Sciatic nerve (tissue), 2 donors: ENCODE results near the gene CHAMP1. TPM values are rescaled to one million over a fixed set of nuclear protein-coding genes. Genes with fewer than 3 reads are reported as not detected.

Source experiments
- ATAC-seq: fragments of 200-7000 bp; cut with Tn5 transposase; one replicate; pipeline ENCODE4 v1.9.1; 2020; ENCODE audit warnings: mild to moderate bottlenecking, moderate library complexity
- DNase-seq: peaks from one replicate; pipeline ENCODE4 v3.0.0-alpha.2; 2020; ENCODE audit warnings: low spot score
- intact Hi-C: fragments of 100-400 bp; cut with DNase I; formaldehyde crosslinking; loops from one replicate; pipeline ENCODE4 v1.14.2; 2022
- total RNA-seq: library from RNA; stranded (reverse); fragmentation: NEBNext Ultra II Directional; extraction: Animal tissue kit (Norgen Biotek cat#: 25700); gene quantifications from one replicate; pipeline ENCODE4 v1.2.1, GENCODE V29; 2021
- donor health status: DM: no; HTN: no; CAD: no.
- donor health status: DM: no; HTN: no; CAD: no.

Gene CHAMP1
- total RNA-seq, 1 donor from 2014 or later = 19.2 TPM

DNA sequence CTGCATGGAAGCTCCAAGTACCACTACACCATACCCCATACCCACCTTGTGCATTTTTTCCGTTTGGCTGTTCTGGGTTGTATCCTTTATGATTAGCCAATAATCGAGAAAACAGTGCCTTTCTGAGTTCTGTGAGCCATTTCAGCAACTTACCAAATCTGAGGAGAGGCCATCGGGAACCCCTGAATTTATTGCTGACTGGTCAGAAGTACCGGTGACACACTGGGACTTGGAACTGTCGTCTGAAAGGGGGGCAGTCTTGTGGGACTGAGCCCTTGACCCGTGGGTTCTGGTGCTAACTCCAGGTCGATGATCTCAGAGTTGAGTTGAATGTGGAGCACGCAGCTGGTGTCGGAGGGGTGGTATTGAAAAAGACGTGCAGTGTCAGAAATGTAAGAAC is 17.9 kb upstream of the CHAMP1 start:
- DNase-seq = no peak
- intact Hi-C loops = no loop called here

DNA sequence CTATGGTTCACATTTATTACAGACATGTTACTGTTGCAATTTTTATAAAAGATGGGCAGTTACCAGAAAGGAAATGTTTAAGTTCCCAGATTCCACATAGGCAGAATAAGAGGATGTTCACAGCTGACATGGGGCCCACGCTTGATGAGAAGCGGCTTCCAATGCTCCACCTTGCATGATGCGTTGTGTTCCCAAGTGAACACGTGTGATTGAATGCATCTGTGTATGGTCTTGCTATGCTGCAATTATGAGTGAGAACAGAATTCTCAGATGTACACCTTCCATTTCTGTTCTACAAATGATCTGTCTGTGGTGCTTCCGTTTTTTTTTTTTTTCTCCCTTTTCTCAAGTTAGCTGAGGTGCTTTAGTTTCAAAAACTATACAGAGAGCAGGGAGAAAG is 17.4 kb upstream of the CHAMP1 start:
- intact Hi-C loops = no loop called here
- no peak for ATAC-seq
- DNase-seq = no peak

More for the DNA sequence above, 17.9 kb upstream of the CHAMP1 start:
- ATAC-seq = no peak

DNA sequence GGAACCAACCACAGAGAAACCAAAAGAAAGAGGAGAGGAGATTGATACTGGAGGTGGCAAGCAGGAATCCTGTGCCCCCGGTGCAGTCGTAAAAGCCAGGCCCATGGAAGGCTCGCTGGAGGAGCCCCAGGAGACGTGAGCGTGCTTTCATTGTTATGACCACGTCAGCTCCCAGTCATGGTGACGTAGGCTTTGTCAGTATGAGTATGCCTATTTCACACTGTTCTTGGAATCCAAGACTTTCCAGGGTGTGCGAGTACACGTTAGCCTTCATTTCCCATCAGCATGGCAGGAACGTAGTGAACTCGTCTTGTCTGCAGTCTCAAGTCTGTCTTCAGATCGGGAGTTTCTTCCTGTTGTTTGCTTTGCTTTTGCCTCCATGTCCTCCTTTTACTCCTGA is 15.4 kb upstream of the CHAMP1 start:
- DNase-seq = no peak
- ATAC-seq = no peak
- intact Hi-C loops = no loop called here

DNA sequence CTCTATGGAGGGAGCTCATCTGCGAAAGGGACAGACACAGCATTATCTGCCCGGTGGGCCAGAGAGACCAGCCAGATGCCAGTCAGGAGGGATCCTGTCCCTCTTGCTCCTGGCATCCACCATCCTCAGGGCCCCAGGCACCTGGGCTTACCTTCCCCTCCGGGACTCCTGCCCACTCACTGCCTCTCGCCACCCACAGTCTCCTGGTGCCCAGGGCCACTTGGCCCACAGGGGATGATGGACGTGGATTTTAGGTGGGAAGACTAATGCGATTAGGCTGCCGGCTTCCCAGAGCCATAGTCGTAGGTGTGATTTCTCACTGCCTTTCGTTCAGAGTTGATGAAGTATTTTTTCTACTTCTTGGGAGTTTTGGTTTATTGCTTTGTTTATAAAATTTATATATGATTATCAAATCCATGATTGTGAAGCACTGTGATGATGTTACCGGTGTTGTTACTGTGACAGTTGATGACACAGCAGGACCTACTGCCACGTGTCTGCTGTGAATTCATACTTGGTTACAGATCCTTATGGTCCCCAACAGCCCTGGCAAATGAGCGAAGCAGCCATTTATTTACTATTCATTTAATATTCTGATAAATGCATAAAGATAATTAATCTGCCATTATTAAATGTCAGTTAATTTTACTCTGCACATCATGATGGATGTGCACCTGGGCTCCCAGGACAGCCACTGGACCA is 14.5 kb upstream of the CHAMP1 start:
- intact Hi-C loops = no loop called here
- DNase-seq (no peak), ATAC-seq (no peak)

DNA sequence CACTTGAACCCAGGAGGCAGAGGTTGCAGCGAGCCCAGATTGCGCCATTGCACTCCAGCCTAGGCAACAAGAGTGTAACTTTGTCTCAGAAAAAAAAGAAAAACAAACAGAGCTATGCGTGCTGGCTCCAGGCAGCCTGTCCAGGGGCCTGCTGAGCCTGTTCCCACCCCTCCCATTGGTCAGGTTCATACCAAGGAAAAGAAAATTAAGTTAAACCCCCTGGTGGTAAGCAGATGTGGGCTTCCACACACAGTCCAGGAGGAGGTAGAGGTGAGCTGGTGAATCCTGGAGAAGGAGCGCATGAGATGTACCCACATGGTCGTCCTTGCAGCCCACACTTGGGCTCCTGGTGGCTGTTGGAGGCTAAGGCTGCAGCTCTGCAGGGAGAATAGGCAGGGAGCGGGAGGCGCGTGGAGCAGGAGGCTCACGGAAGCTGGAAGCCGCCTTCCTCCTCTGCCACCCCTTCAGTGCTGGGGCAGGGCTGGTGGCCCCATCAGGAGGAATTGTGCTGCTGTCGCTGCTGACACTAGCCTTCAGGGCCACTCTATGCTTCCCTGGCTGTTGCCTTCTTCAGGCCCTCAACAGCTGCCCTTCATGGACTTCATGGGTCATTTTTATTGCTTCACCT is 10.5 kb upstream of the CHAMP1 start:
- intact Hi-C loops = no loop called here
- DNase-seq = no peak

DNA sequence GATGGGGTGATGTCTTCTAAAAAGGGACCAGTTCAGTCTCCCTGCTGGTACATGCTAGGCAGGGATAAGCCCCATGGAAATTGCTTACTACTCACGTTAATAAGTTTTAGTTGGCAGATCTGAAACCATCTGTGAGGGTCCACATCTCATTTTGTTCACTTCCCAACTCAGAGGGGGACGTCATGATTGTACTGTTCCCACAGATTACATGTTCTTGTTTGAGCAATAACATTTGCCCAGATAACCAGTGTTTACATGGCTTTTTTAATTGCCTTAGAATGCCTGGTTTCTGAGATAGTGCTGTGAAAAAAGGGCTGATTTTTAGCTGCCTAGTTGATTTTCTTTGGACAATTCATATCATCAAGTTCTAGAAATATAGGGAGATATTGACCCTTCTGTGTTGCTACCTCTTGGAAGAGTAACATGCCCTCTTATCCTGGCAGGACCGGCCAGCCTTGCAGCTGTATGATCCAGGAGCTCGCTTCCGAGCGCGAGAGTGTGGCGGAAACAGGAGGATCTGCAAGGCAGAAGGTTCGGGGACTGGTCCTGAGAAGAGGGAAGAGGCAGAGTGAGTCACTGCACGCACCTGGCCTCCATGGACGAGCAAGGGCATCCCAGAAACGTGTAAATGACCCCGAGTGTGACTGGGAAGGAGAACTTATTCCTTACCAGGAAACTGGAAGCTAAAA is 9.8 kb upstream of the CHAMP1 start:
- intact Hi-C loops = no loop called here
- DNase-seq (no peak), ATAC-seq (no peak)

More for the DNA sequence above, 10.5 kb upstream of the CHAMP1 start:
- no peak for ATAC-seq

DNA sequence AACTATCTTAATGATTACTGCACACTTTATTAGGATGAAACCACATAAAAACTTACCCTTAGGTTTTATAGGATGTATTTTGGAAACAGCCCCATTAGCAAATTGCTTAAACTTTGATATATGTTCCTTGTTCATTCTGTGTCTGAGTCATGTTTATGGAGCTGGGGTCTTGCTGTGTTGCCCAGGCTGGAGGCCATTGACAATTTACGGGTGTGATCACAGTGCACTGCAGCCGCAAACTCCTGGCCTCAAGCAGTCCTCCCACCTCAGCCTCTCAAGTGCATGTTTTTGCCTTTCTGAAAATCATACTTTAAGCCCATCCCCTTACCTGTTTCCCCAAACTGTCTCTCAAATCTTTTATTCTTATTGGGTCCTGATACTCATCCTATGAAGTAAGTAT is 5.2 kb upstream of the CHAMP1 start:
- no peak for DNase-seq
- intact Hi-C loops = no loop called here

DNA sequence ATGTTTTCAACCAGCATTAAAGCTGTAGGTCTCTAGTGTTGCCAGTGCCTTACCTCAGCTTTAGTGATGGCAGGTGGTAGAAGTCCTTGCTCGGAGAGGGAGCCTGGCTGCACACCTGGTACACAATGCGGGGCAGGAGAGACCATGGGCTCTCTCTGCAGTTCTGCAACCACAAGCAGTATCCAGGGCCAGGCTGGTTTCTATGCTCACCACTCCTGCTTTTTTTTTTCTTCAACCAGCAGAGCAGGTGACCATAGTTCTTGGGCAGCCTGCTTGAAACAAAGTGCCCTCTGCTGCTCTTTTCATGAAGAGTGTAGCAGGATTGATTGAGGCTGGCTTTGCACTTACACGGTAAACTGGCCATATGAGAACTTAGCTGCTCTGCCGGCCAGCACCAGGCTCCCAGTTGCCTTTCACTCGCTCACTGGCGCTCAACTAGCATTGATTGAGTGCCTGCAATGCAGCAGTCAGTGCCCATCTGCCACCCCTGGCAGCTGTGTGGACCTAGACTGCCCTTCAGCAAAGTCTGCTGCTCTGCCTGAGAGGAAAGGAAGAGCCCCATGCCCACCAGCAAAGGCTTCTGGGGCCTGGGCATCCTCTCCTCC is 4.4 kb upstream of the CHAMP1 start:
- intact Hi-C loops = no loop called here
- DNase-seq (no peak), ATAC-seq (no peak)

More for the DNA sequence above, 5.2 kb upstream of the CHAMP1 start:
- ATAC-seq = no peak

DNA sequence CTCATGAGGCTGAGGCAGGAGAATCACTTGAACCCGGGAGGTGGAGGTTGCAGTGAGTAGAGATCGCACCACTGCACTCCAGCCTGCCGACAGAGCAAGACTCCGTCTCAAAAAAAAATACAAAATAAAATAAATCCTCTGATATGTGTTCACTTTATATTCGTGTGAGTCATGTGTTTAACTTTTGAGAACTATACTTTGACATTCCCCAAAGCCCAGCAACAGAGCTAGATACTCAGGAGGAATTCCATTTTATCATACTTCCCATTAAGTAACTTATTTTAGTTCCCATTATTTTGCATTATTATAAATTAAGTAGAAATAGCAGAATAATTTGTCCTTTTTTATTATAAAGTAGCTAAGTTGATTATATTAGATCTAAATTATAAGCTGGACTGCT is 3.3 kb upstream of the CHAMP1 start:
- ATAC-seq (no peak), DNase-seq (no peak)
- intact Hi-C loops = no loop called here

DNA sequence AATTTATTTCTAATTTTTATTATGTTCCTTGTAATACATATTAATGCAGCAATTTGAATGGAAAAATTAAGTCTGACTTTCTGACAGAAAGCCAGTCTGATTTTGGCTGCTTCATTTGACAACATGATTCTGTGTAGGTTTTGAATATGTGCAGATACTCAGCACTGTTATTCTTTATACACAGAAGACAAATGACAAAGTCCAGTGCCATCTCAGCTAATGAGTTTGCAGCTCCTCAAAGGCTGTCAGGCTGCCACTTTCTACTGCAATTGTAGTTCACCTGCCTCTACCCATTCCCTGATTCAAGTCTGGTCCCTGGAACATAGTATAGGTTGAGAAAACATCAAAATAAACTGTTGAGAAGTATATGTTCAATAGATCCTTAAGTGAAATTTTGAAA is 2.9 kb upstream of the CHAMP1 start:
- ATAC-seq = no peak
- no peak for DNase-seq
- intact Hi-C loops = no loop called here

DNA sequence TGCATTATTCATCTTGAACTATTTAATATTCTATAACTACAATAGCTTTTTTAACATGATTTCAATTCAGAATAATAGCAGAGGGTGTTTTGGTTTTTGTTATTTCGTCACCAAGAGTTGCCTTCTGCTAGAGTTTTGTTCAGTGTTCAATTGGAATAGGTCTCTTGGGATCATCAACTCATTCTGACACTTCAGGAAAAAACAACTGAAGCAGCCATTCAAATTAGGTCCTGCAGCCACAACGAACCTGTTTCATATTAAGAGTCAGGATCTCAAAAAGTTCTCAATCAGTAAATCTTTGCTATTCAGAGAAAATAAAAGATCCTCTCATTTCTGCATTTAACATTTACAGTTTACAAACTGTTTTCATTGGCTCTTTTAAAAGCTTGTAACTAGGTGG is 2.4 kb upstream of the CHAMP1 start:
- DNase-seq (no peak), ATAC-seq (no peak)
- intact Hi-C loops = no loop called here

DNA sequence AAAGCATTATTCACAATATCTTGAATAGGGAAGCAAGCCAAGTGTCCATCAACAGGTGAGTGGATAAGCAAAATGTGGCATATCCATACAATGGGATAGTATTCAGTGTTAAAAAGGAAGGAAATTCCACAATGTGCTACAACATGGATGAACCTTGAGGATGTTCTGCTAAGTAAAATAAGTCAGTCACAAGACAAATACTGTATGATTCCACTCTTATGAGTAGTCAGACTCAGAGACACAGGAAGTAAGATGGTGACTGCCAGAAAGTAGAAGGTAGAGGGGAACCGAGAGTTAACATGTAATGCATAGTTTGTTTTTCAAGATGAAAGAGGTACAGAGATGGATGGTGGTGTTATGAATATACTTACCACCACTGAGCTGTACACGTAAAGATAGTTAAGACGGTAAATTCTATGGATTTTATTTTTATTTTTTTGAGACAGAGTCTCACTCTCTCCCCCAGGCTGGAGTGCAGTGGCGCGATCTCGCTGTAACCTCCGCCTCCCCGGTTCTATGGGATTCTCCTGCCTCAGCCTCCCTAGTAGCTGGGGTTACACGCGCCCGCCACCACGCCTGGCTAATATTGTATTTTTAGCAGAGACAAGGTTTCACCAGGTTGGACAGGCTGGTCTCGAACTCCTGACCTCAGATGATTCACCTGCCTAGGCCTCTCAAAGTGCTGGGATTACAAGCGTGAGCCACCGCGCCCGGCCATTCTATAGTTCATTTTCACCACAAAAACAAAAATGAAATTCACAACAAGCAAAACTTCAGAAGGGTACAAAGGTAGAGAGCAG is 1.0 kb upstream of the CHAMP1 start:
- no peak for DNase-seq
- ATAC-seq = no peak
- intact Hi-C loops = no loop called here

DNA sequence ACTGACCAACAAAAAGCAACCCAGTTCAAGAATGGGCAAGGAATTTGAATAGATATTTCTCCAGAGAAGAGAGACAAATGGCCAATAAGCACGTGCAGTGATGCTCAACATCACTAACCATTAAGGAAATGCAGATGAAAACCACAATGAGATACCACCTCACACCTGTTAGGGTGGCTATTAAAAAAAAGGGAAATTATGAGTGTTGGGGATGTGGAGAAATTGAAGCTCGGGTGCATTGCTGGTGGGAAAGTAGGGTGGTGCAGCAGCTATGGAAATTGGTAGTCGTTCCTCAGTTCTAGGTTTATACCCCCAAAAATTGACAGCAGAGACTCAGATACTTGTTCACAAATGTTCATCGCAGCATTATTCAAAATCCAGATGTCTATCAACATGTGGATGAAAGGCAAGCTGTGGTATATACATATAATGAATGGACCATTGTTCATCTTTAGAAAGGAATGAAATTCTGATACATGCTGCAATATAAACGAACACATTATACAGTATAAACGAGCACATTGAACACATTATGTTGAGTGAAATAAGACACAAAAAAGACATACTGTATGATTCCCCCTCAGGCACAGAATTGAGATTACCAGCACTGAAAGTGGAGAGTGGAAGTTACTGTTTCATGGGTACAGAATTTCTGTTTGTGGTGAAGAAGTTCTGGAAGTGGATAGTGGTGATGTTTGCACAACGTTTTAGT is 927 bp downstream of the CHAMP1 start:
- no peak for ATAC-seq
- intact Hi-C loops = no loop called here
- DNase-seq = no peak

DNA sequence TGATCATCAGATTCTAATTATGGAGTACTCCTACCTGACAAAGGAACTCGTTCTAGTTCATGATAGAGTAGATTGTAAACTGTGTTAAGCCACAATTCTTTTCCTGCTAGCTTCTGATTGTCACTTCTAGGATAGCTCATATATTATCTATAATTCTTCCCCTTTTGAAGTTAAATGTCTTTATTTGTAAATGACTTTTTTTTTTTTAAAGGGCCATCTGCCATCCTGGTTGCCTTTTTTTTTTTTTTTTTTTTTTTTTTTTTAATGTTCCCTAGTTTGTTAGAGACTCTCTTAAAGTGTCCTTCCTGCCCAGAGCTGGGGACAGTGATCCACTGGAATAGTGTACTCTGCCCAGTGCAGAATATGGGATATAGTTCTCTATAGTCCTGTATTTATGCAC is 4.3 kb downstream of the CHAMP1 start:
- intact Hi-C loops = no loop called here
- ATAC-seq = no peak
- no peak for DNase-seq

DNA sequence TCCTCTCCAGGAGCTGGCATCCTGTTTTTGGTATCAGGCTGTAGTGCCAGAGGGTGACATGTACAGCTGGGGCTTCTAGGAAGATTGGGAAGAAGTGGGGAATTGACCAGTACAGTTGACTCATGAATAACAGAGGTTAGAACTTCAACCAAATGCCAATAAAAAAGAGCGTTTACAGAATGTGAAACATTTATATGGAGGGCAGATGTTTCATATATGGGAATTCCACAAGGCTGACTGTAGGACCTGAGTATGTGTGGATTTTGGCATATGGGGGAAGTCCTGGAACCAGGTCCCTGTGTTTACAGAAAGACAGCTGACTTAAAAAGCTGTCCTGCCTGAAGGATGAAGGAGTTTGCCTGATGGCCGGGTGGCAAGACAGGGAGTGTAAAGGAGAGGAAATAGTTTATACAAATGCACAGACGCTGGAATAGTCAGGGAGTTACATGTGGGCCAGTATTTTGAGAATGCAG is 5.2 kb downstream of the CHAMP1 start:
- intact Hi-C loops = no loop called here
- no peak for ATAC-seq
- no peak for DNase-seq

DNA sequence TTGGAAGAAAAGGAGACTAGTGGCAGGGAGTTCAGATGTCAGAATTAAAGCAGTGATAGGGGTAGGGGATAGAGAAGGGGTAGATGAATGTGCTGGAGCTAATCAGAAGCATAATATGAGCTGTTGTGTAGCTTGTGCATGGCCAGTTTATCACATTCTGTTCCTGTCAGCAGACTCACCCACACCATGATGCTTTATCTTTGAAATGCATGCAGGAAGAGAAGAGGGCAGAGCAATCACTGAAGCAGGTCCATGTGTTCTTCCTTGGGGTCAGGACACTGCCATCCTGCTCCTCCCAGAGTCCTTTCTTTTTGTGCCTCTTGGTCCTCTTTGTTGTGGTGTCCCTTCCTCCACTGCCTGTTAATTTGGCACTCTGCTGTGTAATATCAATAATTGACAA is 5.8 kb downstream of the CHAMP1 start:
- ATAC-seq (no peak), DNase-seq (no peak)
- intact Hi-C loops = no loop called here

DNA sequence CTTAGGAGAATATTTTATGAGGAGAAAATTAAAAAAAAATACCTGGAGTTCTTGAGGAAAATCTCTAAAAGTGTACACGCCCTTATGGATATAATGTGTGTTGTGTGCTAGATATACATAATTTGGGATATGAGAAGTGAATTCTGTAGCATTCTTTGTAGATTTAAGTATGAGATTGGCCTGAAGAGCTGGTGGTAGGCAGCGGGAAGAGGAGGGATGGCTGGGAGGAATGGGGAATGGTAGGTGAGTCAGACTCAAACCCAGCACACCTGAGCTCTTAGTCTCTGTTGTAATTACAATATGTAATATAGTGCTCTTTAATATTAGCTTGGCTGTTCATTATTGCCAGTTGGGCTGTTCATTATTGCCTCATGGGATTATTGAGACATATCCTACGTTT is 7.0 kb downstream of the CHAMP1 start:
- DNase-seq = no peak
- no peak for ATAC-seq
- intact Hi-C loops = no loop called here

DNA sequence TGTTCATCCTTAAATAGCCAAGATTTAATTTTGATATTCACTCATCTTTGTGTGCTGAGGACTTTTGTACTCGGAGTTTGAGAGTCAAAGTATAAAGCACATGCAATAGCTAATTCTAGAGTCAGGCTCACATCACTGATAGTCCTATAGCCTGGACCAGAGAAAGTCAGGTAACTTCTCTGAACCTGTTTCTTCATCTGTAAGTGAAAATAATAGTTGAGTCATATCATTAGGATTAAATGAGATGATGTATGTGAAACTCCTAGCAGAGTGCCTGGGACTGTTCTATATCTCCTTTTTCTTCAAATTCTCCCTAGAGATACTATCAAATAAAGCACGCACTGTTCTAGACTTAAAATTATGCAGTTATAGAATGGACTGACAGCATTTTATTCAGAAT is 9.0 kb downstream of the CHAMP1 start:
- ATAC-seq (no peak), DNase-seq (no peak)
- intact Hi-C loops = no loop called here

DNA sequence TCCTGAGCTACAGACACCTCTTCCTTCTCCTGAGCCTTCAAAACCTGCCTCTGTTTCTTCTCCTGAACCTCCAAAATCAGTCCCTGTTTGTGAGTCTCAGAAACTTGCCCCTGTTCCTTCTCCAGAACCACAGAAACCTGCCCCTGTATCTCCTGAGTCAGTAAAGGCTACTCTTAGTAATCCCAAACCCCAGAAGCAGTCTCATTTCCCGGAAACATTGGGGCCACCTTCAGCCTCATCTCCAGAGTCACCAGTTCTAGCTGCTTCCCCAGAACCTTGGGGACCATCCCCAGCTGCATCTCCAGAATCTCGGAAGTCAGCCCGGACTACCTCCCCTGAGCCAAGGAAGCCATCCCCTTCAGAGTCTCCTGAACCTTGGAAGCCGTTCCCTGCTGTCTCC is 10.0 kb downstream of the CHAMP1 start:
- intact Hi-C loops = no loop called here
- no peak for DNase-seq
- ATAC-seq = no peak
